SK-N-SH (cell line): Measurements from ENCODE around the gene GAST. TPM values are rescaled to one million over a fixed set of nuclear protein-coding genes. Genes with fewer than 3 reads are reported as not detected.

Experiments
- CTCF ChIA-PET: fragments of 300-600, 350-600 bp; formaldehyde crosslinking; extraction: SDS; loops from one replicate; lab custom pipeline; 2021; lab: Yijun Ruan, JAX
- POLR2A ChIA-PET: fragments of 350-600 bp; sonication (Branson Sonifier 250); formaldehyde crosslinking; extraction: SDS; loops from one replicate; lab custom pipeline; 2020; ENCODE audit warnings: antibody characterized with exemption, inconsistent platforms; lab: Yijun Ruan, JAX
- DNase-seq: peaks from one replicate; pipeline ENCODE4 v3.0.0; 2012
- H2AFZ ChIP-seq: fragments of 200-600 bp; sonication (generic); 2 replicates; pipeline ENCODE4 v1.8.1; 2016; ENCODE audit warnings: antibody characterized with exemption, mild to moderate bottlenecking, low read depth
- H3F3A ChIP-seq: fragments of 200-600 bp; sonication (generic); replicated peaks from 2 replicates; pipeline ENCODE3; 2016; ENCODE audit warnings: antibody characterized with exemption, mild to moderate bottlenecking; ENCODE audit not compliant: insufficient read depth
- H3K27ac ChIP-seq, 2 experiments: fragments of 200-500 bp in 1 of 2; fragments of 200-600 bp in 1 of 2; sonication (Bioruptor generic) in 1 of 2; sonication (generic), shearing (Covaris generic) in 1 of 2; 2 replicates each; pipeline versions ENCODE4 v1.5.1 to v1.6.1; 2014 to 2016; ENCODE audit warnings: low read depth in 2 of 2, inconsistent platforms in 1 of 2, low read length in 1 of 2, mild to moderate bottlenecking in 1 of 2, mixed read lengths in 1 of 2
- H3K27me3 ChIP-seq: fragments of 200-600 bp; sonication (generic), shearing (Covaris generic); 2 replicates; pipeline ENCODE4 v1.6.1; 2016; ENCODE audit warnings: mixed run types; ENCODE audit not compliant: insufficient read depth
- H3K36me3 ChIP-seq, 2 experiments: fragments of 200-500 bp in 1 of 2; fragments of 200-600 bp in 1 of 2; sonication (Bioruptor generic) in 1 of 2; sonication (generic) in 1 of 2; replicated peaks in 1 of 2; 2 replicates each; pipeline versions ENCODE3 to v1.5.1; 2014 to 2016; ENCODE audit warnings: low read length in 1 of 2, mild to moderate bottlenecking in 1 of 2; ENCODE audit not compliant: insufficient read depth in 2 of 2, control insufficient read depth in 1 of 2
- H3K4me1 ChIP-seq, 2 experiments: fragments of 200-500 bp in 1 of 2; fragments of 200-600 bp in 1 of 2; sonication (Bioruptor generic) in 1 of 2; sonication (generic), shearing (Covaris generic) in 1 of 2; 2 replicates each; pipeline versions ENCODE4 v1.5.1 to v1.6.1; 2014 to 2016; ENCODE audit warnings: low read depth in 1 of 2, low read length in 1 of 2, mixed run types in 1 of 2; ENCODE audit not compliant: insufficient read depth in 2 of 2, control insufficient read depth in 1 of 2
- H3K4me2 ChIP-seq: fragments of 200-600 bp; sonication (generic), shearing (Covaris generic); 2 replicates; pipeline ENCODE4 v1.6.1; 2017; ENCODE audit warnings: mixed run types
- H3K4me3 ChIP-seq, 2 experiments: fragments of 200-500 bp in 1 of 2; fragments of 200-600 bp in 1 of 2; sonication (Bioruptor generic) in 1 of 2; sonication (generic), shearing (Covaris generic) in 1 of 2; 2 replicates each; pipeline versions ENCODE4 v1.5.1 to v1.8.1; 2014 to 2016; ENCODE audit warnings: low read depth in 2 of 2, inconsistent platforms in 1 of 2, low read length in 1 of 2, mild to moderate bottlenecking in 1 of 2, mixed read lengths in 1 of 2, moderate library complexity in 1 of 2
- H3K79me2 ChIP-seq: fragments of 200-600 bp; sonication (generic); 2 replicates; pipeline ENCODE4 v1.8.1; 2017; ENCODE audit warnings: mild to moderate bottlenecking; ENCODE audit not compliant: insufficient read depth
- H3K9ac ChIP-seq: fragments of 200-600 bp; sonication (generic); 2 replicates; pipeline ENCODE4 v1.6.1; 2017; ENCODE audit warnings: mixed run types
- H3K9me2 ChIP-seq: fragments of 200-600 bp; sonication (generic); 2 replicates; pipeline ENCODE4 v1.6.1; 2017; ENCODE audit warnings: mixed run types
- H3K9me3 ChIP-seq: fragments of 200-600 bp; sonication (generic); 2 replicates; pipeline ENCODE4 v1.6.1; 2017; ENCODE audit warnings: mixed run types, mild to moderate bottlenecking, moderate library complexity
- H4K20me1 ChIP-seq: fragments of 200-600 bp; sonication (generic); 2 replicates; pipeline ENCODE4 v1.6.1; 2017; ENCODE audit warnings: mild to moderate bottlenecking, mixed run types; ENCODE audit not compliant: insufficient read depth
- CHD2 ChIP-seq: fragments of 150-350 bp; IDR thresholded peaks from 2 replicates; pipeline ENCODE4 v1.6.1; 2018; ENCODE audit warnings: low read length; ENCODE audit not compliant: partially characterized antibody
- CTCF ChIP-seq: fragments of 200-600 bp; sonication (generic); IDR thresholded peaks from 2 replicates; pipeline ENCODE4 v1.6.1; 2017; ENCODE audit warnings: antibody characterized with exemption, mild to moderate bottlenecking, moderate library complexity
- FOSL2 ChIP-seq: IDR thresholded peaks from 2 replicates; pipeline ENCODE4 v1.4.0; 2012; ENCODE audit warnings: low read depth, mild to moderate bottlenecking, moderate library complexity, borderline replicate concordance
- FOXM1 ChIP-seq: IDR thresholded peaks from 2 replicates; pipeline ENCODE4 v1.4.0; 2012; ENCODE audit warnings: low read depth, mild to moderate bottlenecking
- GABPA ChIP-seq: IDR thresholded peaks from 2 replicates; pipeline ENCODE4 v1.4.0; 2012; ENCODE audit warnings: low read depth, mild to moderate bottlenecking
- JUND ChIP-seq: IDR thresholded peaks from 2 replicates; pipeline ENCODE4 v1.4.0; 2012
- NFIC ChIP-seq: IDR thresholded peaks from 2 replicates; pipeline ENCODE4 v1.4.0; 2012; ENCODE audit warnings: borderline replicate concordance
- NRF1 ChIP-seq: IDR thresholded peaks from 2 replicates; pipeline ENCODE4 v1.6.1; 2012; ENCODE audit warnings: low read depth, mild to moderate bottlenecking, low read length
- RCOR1 ChIP-seq: fragments of 150-350 bp; IDR thresholded peaks from 2 replicates; pipeline ENCODE4 v1.6.1; 2017; ENCODE audit warnings: antibody characterized with exemption, low read length
- SIN3A ChIP-seq: IDR thresholded peaks from 2 replicates; pipeline ENCODE4 v1.6.1; 2012; ENCODE audit warnings: low read depth, mild to moderate bottlenecking, low read length, moderate library complexity, borderline replicate concordance
- TAF1 ChIP-seq: IDR thresholded peaks from 2 replicates; pipeline ENCODE4 v1.6.1; 2012; ENCODE audit warnings: low read depth, mild to moderate bottlenecking, low read length, moderate library complexity, borderline replicate concordance
- TEAD4 ChIP-seq: IDR thresholded peaks from 2 replicates; pipeline ENCODE4 v1.4.0; 2012; ENCODE audit warnings: mild to moderate bottlenecking, borderline replicate concordance; ENCODE audit not compliant: insufficient read depth
- YY1 ChIP-seq: IDR thresholded peaks from 2 replicates; pipeline ENCODE4 v1.4.0; 2012; ENCODE audit warnings: low read depth, mild to moderate bottlenecking
- WGBS: methylation state at CpG from one replicate; pipeline ENCODE4 v1.1.6; 2017; ENCODE audit warnings: low lambda C conversion rate; 5-methylcytosine and 5-hydroxymethylcytosine counted together
- polyA plus RNA-seq, 3 experiments: library from polyadenylated mRNA; depleted of rRNA; stranded (reverse); fragments of >200 nt; gene quantifications; 2 replicates each; pipeline ENCODE4 v1.2.3, GENCODE V29; 2012
- TF ChIP-seq, protein P1 (sequence below): IDR thresholded peaks from 2 replicates; pipeline ENCODE4 v1.6.1; 2012; ENCODE audit warnings: mild to moderate bottlenecking, low read depth, low read length, moderate library complexity
- TF ChIP-seq, protein P2 (sequence below): fragments of 150-350 bp; IDR thresholded peaks from 2 replicates; pipeline ENCODE4 v1.6.1; 2017; ENCODE audit warnings: antibody characterized with exemption, low read length, low read depth, borderline replicate concordance
- TF ChIP-seq, protein P3 (sequence below): IDR thresholded peaks from 2 replicates; pipeline ENCODE4 v1.4.0; 2012; ENCODE audit warnings: low read depth, borderline replicate concordance
- TF ChIP-seq, protein P4 (sequence below): IDR thresholded peaks from 2 replicates; pipeline ENCODE4 v1.4.0; 2012; ENCODE audit warnings: low read depth

GAST gene
- polyA plus RNA-seq, 1 of the 3 experiments (the other 2 are of a cell fraction): not detected

- Histone ChIP-seq H3K4me3 (no peak overlapping the region), H3K27me3 (no peaks in the 10 kb centered on the region), H3K9me2 (no peaks in the 10 kb centered on the region), H4K20me1 (no peaks in the 10 kb centered on the region), H2AFZ (0 out of 2 replicates have a peak overlapping the region, but pooled peaks have one; percentile 52), H3K4me1 (no peaks in the 10 kb centered on the region; a peak in 1 of 4 replicates), H3K9me3 (no peaks in the 10 kb centered on the region), H3K27ac (no peak overlapping the region), H3K36me3 (no peaks in the 10 kb centered on the region), H3K79me2 (no peaks in the 10 kb centered on the region), H3K9ac (no peak overlapping the region), H3F3A (no peaks in the 10 kb centered on the region), H3K4me2 (0 out of 2 replicates have a peak overlapping the region, but pooled peaks have one; percentile 21)
- ChIA-PET POLR2A (interaction anchor here (1.3 kb wide), 1 partner anchor 9 kb away, joined by 3 read pairs; no protein-coding TSS in a partner anchor), CTCF (interaction anchor here (5.1 to 12.4 kb wide), 2 partner anchors 10 to 15 kb away, joined by 23 to 125 read pairs; no protein-coding TSS in a partner anchor)
- TF ChIP-seq JUND (no peak), TAF1 (no peak), FOXM1 (no peak), CTCF (no peak), RCOR1 (no peak), FOSL2 (no peak), CHD2 (no peak), YY1 (no peak), TEAD4 (no peak), NRF1 (no peak), SIN3A (no peak), GABPA (no peak), NFIC (no peak)
- TF ChIP-seq, protein P1, sequence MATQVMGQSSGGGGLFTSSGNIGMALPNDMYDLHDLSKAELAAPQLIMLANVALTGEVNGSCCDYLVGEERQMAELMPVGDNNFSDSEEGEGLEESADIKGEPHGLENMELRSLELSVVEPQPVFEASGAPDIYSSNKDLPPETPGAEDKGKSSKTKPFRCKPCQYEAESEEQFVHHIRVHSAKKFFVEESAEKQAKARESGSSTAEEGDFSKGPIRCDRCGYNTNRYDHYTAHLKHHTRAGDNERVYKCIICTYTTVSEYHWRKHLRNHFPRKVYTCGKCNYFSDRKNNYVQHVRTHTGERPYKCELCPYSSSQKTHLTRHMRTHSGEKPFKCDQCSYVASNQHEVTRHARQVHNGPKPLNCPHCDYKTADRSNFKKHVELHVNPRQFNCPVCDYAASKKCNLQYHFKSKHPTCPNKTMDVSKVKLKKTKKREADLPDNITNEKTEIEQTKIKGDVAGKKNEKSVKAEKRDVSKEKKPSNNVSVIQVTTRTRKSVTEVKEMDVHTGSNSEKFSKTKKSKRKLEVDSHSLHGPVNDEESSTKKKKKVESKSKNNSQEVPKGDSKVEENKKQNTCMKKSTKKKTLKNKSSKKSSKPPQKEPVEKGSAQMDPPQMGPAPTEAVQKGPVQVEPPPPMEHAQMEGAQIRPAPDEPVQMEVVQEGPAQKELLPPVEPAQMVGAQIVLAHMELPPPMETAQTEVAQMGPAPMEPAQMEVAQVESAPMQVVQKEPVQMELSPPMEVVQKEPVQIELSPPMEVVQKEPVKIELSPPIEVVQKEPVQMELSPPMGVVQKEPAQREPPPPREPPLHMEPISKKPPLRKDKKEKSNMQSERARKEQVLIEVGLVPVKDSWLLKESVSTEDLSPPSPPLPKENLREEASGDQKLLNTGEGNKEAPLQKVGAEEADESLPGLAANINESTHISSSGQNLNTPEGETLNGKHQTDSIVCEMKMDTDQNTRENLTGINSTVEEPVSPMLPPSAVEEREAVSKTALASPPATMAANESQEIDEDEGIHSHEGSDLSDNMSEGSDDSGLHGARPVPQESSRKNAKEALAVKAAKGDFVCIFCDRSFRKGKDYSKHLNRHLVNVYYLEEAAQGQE: no peak
- TF ChIP-seq, protein P2, sequence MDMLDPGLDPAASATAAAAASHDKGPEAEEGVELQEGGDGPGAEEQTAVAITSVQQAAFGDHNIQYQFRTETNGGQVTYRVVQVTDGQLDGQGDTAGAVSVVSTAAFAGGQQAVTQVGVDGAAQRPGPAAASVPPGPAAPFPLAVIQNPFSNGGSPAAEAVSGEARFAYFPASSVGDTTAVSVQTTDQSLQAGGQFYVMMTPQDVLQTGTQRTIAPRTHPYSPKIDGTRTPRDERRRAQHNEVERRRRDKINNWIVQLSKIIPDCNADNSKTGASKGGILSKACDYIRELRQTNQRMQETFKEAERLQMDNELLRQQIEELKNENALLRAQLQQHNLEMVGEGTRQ: no peak
- TF ChIP-seq, protein P3, sequence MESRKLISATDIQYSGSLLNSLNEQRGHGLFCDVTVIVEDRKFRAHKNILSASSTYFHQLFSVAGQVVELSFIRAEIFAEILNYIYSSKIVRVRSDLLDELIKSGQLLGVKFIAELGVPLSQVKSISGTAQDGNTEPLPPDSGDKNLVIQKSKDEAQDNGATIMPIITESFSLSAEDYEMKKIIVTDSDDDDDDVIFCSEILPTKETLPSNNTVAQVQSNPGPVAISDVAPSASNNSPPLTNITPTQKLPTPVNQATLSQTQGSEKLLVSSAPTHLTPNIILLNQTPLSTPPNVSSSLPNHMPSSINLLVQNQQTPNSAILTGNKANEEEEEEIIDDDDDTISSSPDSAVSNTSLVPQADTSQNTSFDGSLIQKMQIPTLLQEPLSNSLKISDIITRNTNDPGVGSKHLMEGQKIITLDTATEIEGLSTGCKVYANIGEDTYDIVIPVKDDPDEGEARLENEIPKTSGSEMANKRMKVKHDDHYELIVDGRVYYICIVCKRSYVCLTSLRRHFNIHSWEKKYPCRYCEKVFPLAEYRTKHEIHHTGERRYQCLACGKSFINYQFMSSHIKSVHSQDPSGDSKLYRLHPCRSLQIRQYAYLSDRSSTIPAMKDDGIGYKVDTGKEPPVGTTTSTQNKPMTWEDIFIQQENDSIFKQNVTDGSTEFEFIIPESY: no peak
- TF ChIP-seq, protein P4, sequence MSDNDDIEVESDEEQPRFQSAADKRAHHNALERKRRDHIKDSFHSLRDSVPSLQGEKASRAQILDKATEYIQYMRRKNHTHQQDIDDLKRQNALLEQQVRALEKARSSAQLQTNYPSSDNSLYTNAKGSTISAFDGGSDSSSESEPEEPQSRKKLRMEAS: no peak
- DNase-seq: no peak
- WGBS: 69% methylated on average over 13 of the region's 13 CpGs
Measured at GRCh38 chr17:41705271-41705991, 6.7 kb upstream of the GAST start.
